ENCODE measurements around the gene CST11. TPM values are rescaled to one million over a fixed set of nuclear protein-coding genes. Genes with fewer than 3 reads are reported as not detected.

The CST11 gene
- total and polyA plus RNA-seq, 2 donors (not counting 3 experiments of a cell fraction or from before 2014, with no cell fraction given) = not detected

DNA sequence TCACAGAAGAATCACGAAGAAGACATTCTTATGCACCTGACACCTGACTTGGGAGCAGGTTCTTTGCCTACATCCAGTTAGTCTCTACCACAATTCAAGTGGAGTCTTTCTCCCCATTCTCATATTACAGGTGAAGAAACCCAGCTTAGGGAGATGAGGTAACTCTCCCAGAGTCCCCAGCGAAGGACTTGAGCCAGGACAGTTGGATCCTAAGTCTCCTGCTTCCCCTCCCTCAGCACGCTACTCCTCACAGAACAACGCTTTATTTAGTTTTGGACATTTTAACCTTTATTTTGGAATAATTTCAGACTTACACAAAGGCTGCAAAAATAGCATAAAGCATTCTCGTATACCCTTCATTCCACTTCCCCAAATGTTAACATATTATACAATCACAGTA is 14.0 kb downstream of the CST11 start:
- no peak overlapping the region for H3K9ac ChIP-seq (replicated peaks; ENCODE audit: extremely low read depth, insufficient read depth, low read length)
- H3K4me1 ChIP-seq (ENCODE audit: control insufficient read depth, extremely low read depth, insufficient read depth, low read length) = no peaks in the 10 kb centered on the region
- H3K36me3 ChIP-seq (ENCODE audit: control insufficient read depth in 2 of 2, extremely low read depth in 1 of 2, insufficient read depth in 2 of 2, low read length in 2 of 2) = no peaks in the 10 kb centered on the region
- no peaks in the 10 kb centered on the region for H4K20me1 ChIP-seq (replicated peaks; ENCODE audit: control insufficient read depth, extremely low read depth, insufficient read depth, low read length)
- BruUV-seq (replicated peaks) = no TSS peak
- no peak overlapping the region for H2AFZ ChIP-seq (ENCODE audit: low read depth, low read length)
- FAIRE-seq (no peak), DNase-seq (ENCODE audit: low read depth, low spot score) (no peak)
- CTCF ChIA-PET = no interaction called here
- dilution Hi-C loops (cut with MboI; ENCODE audit: extremely low pct_ligation_motif_present, low sequenced_read_pairs) = no loop called here
- intact Hi-C loops (cut with micrococcal nuclease) = no loop called here
- no peaks in the 10 kb centered on the region for H3K9me3 ChIP-seq (replicated peaks; ENCODE audit: control insufficient read depth, insufficient read depth, low read length)
- H3K4me2 ChIP-seq (ENCODE audit: insufficient read depth, low read length) = no peak overlapping the region
- H3K79me2 ChIP-seq (ENCODE audit: control insufficient read depth, insufficient read depth, low read length) = no peaks in the 10 kb centered on the region
- TF ChIP-seq MYC (IDR thresholded peaks at IDR 0.05; ENCODE audit: low read depth, low read length) = no peak
- TF ChIP-seq CTCF (IDR thresholded peaks at IDR 0.05; ENCODE audit: extremely low read depth in 1 of 2, insufficient read depth in 1 of 2, low read depth in 1 of 2, low read length in 2 of 2) = no peak
- TF ChIP-seq POLR2AphosphoS5 (IDR thresholded peaks at IDR 0.05; ENCODE audit: insufficient read depth, low read depth, low read length) = no peak
- TF ChIP-seq EZH2 (IDR thresholded peaks at IDR 0.05; ENCODE audit: borderline replicate concordance, low read depth, low read length, severe bottlenecking) = no peak
- no peak for TF ChIP-seq GATA2 (IDR thresholded peaks at IDR 0.05; ENCODE audit: insufficient read depth, insufficient read length, low read depth, low read length)
- peaks cover 0 to 6% of the 10 kb centered on the region in 2 experiments for H3K27me3 ChIP-seq (ENCODE audit: control insufficient read depth in 2 of 2, insufficient read depth in 2 of 2, low read length in 2 of 2)
- H3K4me3 ChIP-seq (replicated peaks in 1 of 3; ENCODE audit: insufficient read depth in 1 of 3, low read depth in 1 of 3, low read length in 3 of 3) = no peak overlapping the region
- H3K27ac ChIP-seq (ENCODE audit: insufficient read depth, low read depth, low read length) = no peak overlapping the region
- POLR2A ChIA-PET = no interaction called here
- H3K9me1 ChIP-seq (replicated peaks; ENCODE audit: control insufficient read depth, extremely low read depth, insufficient read depth, low read length) = no peaks in the 10 kb centered on the region
